Keratinocyte (primary cell): Measurements from ENCODE around the gene RBBP5. TPM values are rescaled to one million over a fixed set of nuclear protein-coding genes. Genes with fewer than 3 reads are reported as not detected.

Source experiments
- DNase-seq: peaks from one replicate; pipeline ENCODE4 v3.0.0-alpha.2; 2011; ENCODE audit warnings: low read depth, missing footprints, low spot score
- FAIRE-seq: peaks from 2 replicates; lab custom pipeline; 2011; peaks lifted over from hg19 to GRCh38; lab: Jason Lieb, UNC
- H2AFZ ChIP-seq: 2 replicates; pipeline ENCODE4 v1.6.0; 2012; ENCODE audit warnings: low read length, control low read depth, inconsistent platforms; ENCODE audit not compliant: control insufficient read depth
- H3K27ac ChIP-seq: 2 replicates; pipeline ENCODE4 v1.5.1; 2011; ENCODE audit warnings: low read length; ENCODE audit not compliant: control insufficient read depth, insufficient read depth
- H3K27me3 ChIP-seq: 3 replicates; pipeline ENCODE4 v1.6.0; 2011; ENCODE audit warnings: low read length; ENCODE audit not compliant: control insufficient read depth, insufficient read depth; ENCODE audit errors: extremely low read depth
- H3K36me3 ChIP-seq, 2 experiments: 2 replicates in 1 of 2; 3 replicates in 1 of 2; pipeline ENCODE4 v1.5.1; 2011; ENCODE audit warnings: low read length in 2 of 2, mild to moderate bottlenecking in 1 of 2; ENCODE audit not compliant: control insufficient read depth in 2 of 2, insufficient read depth in 2 of 2; ENCODE audit errors: extremely low read depth in 1 of 2
- H3K4me1 ChIP-seq: 3 replicates; pipeline ENCODE4 v1.5.1; 2011; ENCODE audit warnings: low read length; ENCODE audit not compliant: control insufficient read depth, insufficient read depth; ENCODE audit errors: extremely low read depth
- H3K4me2 ChIP-seq: 3 replicates; pipeline ENCODE4 v1.6.0; 2011; ENCODE audit warnings: low read depth, low read length; ENCODE audit not compliant: control insufficient read depth, insufficient read depth; ENCODE audit errors: extremely low read depth
- H3K4me3 ChIP-seq, 3 experiments: fragments of 200-600 bp in 1 of 3; sonication (generic) in 1 of 3; 2 replicates in 2 of 3; 3 replicates in 1 of 3; pipeline ENCODE4 v1.5.1; 2011 to 2016; ENCODE audit warnings: low read length in 3 of 3, mild to moderate bottlenecking in 3 of 3, control low read depth in 2 of 3, inconsistent platforms in 1 of 3, low read depth in 1 of 3, mixed read lengths in 1 of 3, mixed run types in 1 of 3, moderate library complexity in 1 of 3; ENCODE audit not compliant: control insufficient read depth in 2 of 3, insufficient read depth in 2 of 3; ENCODE audit errors: extremely low read depth in 1 of 3
- H3K79me2 ChIP-seq: 2 replicates; pipeline ENCODE4 v1.6.0; 2012; ENCODE audit warnings: low read length; ENCODE audit not compliant: control insufficient read depth, insufficient read depth
- H3K9ac ChIP-seq: 3 replicates; pipeline ENCODE4 v1.6.0; 2011; ENCODE audit warnings: low read length; ENCODE audit not compliant: control insufficient read depth, insufficient read depth; ENCODE audit errors: extremely low read depth
- H3K9me1 ChIP-seq: 3 replicates; pipeline ENCODE4 v1.6.0; 2011; ENCODE audit warnings: low read length; ENCODE audit not compliant: control insufficient read depth, insufficient read depth; ENCODE audit errors: extremely low read depth
- H3K9me3 ChIP-seq: 2 replicates; pipeline ENCODE4 v1.5.1; 2012; ENCODE audit warnings: low read depth, low read length; ENCODE audit not compliant: control insufficient read depth
- H4K20me1 ChIP-seq: 3 replicates; pipeline ENCODE4 v1.6.0; 2011; ENCODE audit warnings: low read length; ENCODE audit not compliant: control insufficient read depth, insufficient read depth; ENCODE audit errors: extremely low read depth
- CTCF ChIP-seq, 3 experiments: IDR thresholded peaks in 1 of 3; conservative IDR thresholded peaks in 1 of 3; optimal IDR thresholded peaks in 1 of 3; 2 replicates in 2 of 3; 3 replicates in 1 of 3; pipeline versions ENCODE3 to v1.5.1; 2011; ENCODE audit warnings: low read length in 3 of 3, mild to moderate bottlenecking in 3 of 3, moderate library complexity in 2 of 3, control low read depth in 1 of 3, inconsistent platforms in 1 of 3; ENCODE audit not compliant: insufficient read depth in 2 of 3; ENCODE audit errors: extremely low read depth in 1 of 3
- EZH2 ChIP-seq: IDR thresholded peaks from one replicate; pipeline ENCODE4 v1.6.1; 2012; ENCODE audit warnings: inconsistent platforms, mild to moderate bottlenecking, low read length, moderate library complexity
- dilution Hi-C: fragments of 300-500 bp; cut with MboI; formaldehyde crosslinking; loops from one replicate; pipeline ENCODE4 v1.7.0; 2020; ENCODE audit warnings: low sequenced_read_pairs; ENCODE audit not compliant: extremely low pct_ligation_motif_present
- polyA plus RNA-seq, 5 experiments: library from polyadenylated mRNA; depleted of rRNA in 3 of 5; stranded (reverse) in 3 of 5; stranded (forward) in 1 of 5; unstranded in 1 of 5; fragments of >200 nt; gene quantifications; 1 replicate in 1 of 5; 2 replicates in 3 of 5; 3 replicates in 1 of 5; pipeline versions ENCODE4 v1.2.1 to v1.2.3, GENCODE V29; 2011 to 2012; ENCODE audit warnings: missing spikeins in 2 of 5, low read depth in 1 of 5, low replicate concordance in 1 of 5

RBBP5 gene
- polyA plus RNA-seq, 1 donor (not counting 4 experiments of a cell fraction or from before 2014, with no cell fraction given) = 12.3 TPM

DNA sequence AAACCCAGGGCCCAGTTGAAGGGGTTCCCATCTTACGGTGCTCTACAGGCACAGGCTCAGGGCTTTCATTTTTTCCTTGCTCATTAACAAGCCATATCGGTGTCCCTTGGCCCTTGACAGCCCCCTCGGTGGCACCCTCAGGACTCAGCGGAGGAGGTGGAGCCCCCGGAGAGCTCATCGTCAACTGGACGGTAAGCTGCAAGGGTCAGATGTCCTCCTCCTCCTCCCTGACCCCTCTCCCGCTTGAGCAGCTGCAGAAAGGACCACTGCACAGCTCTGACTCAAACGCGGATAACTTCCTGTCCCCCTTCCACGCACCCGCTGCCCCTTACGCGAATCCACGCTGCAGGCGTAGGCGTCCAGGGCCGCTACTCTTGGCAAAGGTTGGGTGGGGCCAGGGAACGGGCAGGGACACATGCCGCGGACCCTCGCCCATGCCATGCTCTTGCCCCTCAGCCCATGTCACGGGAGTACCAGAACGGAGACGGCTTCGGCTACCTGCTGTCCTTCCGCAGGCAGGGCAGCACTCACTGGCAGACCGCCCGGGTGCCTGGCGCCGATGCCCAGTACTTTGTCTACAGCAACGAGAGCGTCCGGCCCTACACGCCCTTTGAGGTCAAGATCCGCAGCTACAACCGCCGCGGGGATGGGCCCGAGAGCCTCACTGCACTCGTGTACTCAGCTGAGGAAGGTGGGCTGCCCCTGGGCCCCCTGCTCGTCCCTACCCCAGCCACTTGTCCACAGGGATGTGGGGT is 52.2 kb downstream of the RBBP5 start:
- H3K4me3 ChIP-seq = no peak overlapping the region
- no peak overlapping the region for H3K9ac ChIP-seq
- H3K4me2 ChIP-seq = no peak overlapping the region
- H4K20me1 ChIP-seq = no peaks in the 10 kb centered on the region
- FAIRE-seq (no peak), DNase-seq (no peak)
- peaks cover 16% of the 10 kb centered on the region for H3K4me1 ChIP-seq
- no peaks in the 10 kb centered on the region for H3K9me1 ChIP-seq
- dilution Hi-C loops = no loop called here
- no peaks in the 10 kb centered on the region for H3K27me3 ChIP-seq
- H3K79me2 ChIP-seq = no peaks in the 10 kb centered on the region
- H2AFZ ChIP-seq = no peak overlapping the region
- H3K36me3 ChIP-seq = no peaks in the 10 kb centered on the region
- H3K27ac ChIP-seq = no peak overlapping the region
- no peaks in the 10 kb centered on the region for H3K9me3 ChIP-seq
- TF ChIP-seq CTCF (optimal IDR thresholded peaks at IDR 0.05 in 1 of 3, IDR thresholded peaks at IDR 0.05 in 1 of 3, conservative IDR thresholded peaks at IDR 0.05 in 1 of 3; ENCODE audit: extremely low read depth in 1 of 3, insufficient read depth in 2 of 3, low read length in 3 of 3) (no peak), EZH2 (no peak)

DNA sequence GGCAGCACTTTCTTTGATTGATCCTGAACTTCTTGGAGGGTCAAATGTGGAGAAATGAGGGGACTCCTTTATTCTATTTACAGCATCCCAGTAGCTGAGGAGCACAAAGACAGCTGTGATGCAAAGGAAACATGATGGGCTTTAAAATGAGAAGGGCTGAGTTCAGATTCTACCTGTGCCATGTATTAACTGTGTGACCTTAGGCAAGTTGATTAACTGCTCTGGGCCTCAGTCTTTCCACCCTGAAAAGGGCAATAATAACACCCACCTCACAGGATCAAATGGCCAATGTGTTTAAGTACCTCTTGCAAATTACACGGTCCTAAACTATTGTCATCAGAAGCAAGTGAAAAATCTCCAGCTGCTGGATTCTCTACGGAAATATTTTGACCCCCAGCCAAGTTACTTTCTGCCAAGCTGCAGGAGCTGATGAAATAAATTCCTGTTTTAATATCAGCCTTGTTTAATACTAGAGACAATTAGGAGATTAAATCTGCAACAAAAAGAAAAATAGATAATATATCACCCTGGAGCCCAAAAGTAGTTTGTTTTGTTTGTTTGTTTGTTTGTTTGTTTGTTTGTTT is 53.2 kb downstream of the RBBP5 start:
- FAIRE-seq = no peak
- H3K36me3 ChIP-seq = no peaks in the 10 kb centered on the region
- no peak overlapping the region for H2AFZ ChIP-seq
- H3K27ac ChIP-seq = no peak overlapping the region
- H3K4me3 ChIP-seq = no peak overlapping the region
- TF ChIP-seq CTCF (optimal IDR thresholded peaks at IDR 0.05 in 1 of 3, IDR thresholded peaks at IDR 0.05 in 1 of 3, conservative IDR thresholded peaks at IDR 0.05 in 1 of 3; ENCODE audit: extremely low read depth in 1 of 3, insufficient read depth in 2 of 3, low read length in 3 of 3) (no peak), EZH2 (no peak)
- H3K9ac ChIP-seq = no peak overlapping the region
- H3K4me2 ChIP-seq = no peak overlapping the region
- DNase-seq = no peak
- no peaks in the 10 kb centered on the region for H3K27me3 ChIP-seq
- peaks cover 7% of the 10 kb centered on the region for H3K4me1 ChIP-seq
- H3K79me2 ChIP-seq = no peaks in the 10 kb centered on the region
- H3K9me3 ChIP-seq = no peaks in the 10 kb centered on the region
- no peaks in the 10 kb centered on the region for H3K9me1 ChIP-seq
- H4K20me1 ChIP-seq = no peaks in the 10 kb centered on the region
- dilution Hi-C loops = no loop called here
